CD4-positive, alpha-beta T cell treated with Interferon alpha-2 for 1 hour (primary cell): ENCODE measurements around the gene ANKMY2.
"Not testable (repeated sequence)": the region's sequence is repeated elsewhere in the genome, so short reads cannot be mapped to it uniquely, and the experiment has no call there.

Experiments
- DNase-seq, 2 donors: peaks; one replicate each; pipeline ENCODE4 v3.0.0-alpha.2; 2020 to 2022

ANKMY2 gene

GRCh38 chr7:16616542-16616941 is 29.0 kb downstream of the ANKMY2 start:
- no peak for DNase-seq

GRCh38 chr7:16616122-16616521 is 29.4 kb downstream of the ANKMY2 start:
- DNase-seq, result no peak

DNA sequence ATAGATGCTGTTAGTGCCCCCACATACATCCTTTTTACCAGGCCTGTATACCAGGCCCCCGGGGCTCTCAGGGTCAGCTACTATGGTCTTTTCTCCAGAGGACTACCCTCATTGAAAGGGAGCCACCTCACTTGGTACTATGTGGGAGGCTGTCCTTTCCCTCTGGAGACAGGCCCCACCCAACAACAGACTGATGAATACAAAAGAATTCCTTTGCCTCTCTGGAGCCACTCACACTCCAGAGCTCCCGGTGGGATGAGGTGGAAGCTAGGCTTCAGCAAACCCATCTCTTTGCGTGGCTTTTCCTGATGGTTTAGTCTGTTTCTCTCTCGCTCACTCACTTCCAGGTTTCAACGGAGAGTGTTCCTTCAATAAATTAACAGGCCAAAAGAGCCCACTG is 30.3 kb downstream of the ANKMY2 start:
- no peak for DNase-seq

- no peak for DNase-seq
These were observed 33.8 kb downstream of the ANKMY2 start for GRCh38 chr7:16611711-16612110.

GRCh38 chr7:16609842-16610450 is 35.6 kb downstream of the ANKMY2 start:
- DNase-seq, result no peak

- no peak for DNase-seq
These were observed 38.9 kb downstream of the ANKMY2 start for GRCh38 chr7:16606704-16607103.

- DNase-seq, result peak in 1 of 2 donors; percentile 7
These were observed 41.5 kb downstream of the ANKMY2 start for GRCh38 chr7:16604054-16604453.

DNA sequence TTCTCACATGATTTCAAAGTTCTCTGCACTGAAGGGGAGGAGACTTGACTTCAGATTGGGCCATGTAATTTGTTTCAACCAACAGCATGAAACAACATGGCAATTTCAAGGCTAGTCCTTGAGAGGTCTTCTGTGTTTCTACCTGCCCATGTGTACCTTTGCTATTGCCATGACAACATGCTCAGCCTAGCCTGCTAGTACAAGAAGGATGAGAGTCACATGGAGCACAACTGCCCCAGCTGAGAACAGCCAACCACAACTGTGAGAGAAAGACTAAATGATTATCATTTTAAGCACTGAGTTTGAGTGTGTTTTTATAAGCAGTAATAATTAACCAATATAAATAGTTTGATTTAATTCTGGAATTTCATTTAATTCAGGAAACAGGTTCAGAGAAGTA is 41.9 kb downstream of the ANKMY2 start:
- DNase-seq, result no peak

- DNase-seq, result no peak
These were observed 45.7 kb downstream of the ANKMY2 start for GRCh38 chr7:16599860-16600259.

GRCh38 chr7:16598015-16598414 is 47.5 kb downstream of the ANKMY2 start:
- DNase-seq, result no peak

DNA sequence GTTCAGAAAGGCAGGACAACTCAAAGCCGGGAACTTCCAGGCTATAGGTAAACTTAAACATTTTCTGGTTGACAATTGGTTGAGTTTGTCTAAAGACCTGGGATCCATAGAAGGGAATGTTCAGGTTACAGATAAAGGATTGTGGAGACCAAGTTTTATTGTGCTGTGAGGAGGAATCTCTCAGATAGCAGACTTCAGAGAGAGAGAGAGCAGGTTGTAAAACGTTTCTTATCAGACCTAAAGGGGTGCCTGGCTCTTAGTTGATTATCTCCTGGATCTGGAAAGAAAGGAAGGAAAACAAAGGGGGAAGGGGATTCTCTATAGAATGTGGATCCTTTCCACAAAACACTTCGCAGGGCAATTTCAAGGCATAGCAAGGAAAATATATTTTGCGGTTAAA is 50.0 kb downstream of the ANKMY2 start:
- not testable (repeated sequence) for DNase-seq

- DNase-seq, result no peak
These were observed 50.9 kb downstream of the ANKMY2 start for GRCh38 chr7:16594676-16595075.

DNA sequence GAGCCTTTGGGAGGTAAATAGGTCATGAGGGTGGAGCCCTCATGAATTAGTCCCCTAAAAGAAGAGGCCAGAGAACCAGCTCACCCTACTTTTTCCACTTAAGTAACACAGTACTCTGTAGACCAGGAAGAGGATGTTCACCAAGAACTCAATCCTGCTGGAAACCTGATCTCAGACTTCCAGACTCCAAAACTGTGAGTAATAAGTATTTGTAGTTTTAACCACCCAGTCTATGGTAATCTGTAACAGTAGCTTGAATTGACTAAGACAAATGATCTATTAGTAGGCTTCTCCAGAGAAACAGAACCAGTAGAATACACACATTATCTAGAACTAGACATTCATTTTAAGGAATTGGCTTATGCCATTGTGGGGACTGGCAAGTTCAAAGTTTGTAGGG is 51.5 kb downstream of the ANKMY2 start:
- no peak for DNase-seq

- no peak for DNase-seq
These were observed 53.2 kb downstream of the ANKMY2 start for GRCh38 chr7:16592395-16592794.

DNA sequence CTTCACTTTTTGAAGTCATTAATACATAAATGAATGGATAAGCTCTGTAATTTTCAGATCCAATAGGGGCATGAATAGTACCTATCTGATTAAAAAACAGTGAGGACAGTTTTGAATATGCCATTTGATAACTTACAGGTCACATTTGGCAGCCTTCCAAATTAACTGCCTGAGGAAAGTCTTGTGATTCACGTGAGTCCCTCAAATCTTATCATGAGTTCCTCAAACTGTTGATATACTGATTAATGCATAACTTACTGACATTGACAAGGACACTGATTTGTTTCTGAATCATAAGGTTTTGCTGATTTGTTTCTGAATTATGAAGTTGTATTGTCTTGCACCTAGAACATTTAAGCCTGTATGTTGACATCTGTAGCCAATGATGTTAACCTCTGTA is 55.1 kb downstream of the ANKMY2 start:
- DNase-seq, result no peak

DNA sequence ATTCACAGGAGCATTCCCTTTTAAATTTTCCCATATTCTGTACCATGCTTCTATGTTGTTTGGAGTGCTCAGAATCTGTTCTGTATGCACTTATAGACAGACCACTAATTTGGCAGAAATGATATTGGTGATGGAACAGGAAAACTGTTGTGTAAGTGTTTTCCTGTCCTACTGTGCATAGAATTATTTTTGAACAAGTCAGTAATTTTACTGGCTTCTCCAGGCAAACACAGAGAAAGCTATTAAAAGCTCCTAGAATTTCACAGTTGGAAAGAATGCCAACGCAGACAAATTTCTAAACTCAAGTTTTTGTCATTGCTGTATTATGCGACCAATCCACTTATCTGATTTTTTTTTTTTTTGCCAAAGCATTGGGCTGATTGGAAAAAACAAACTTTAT is 55.7 kb downstream of the ANKMY2 start:
- no peak for DNase-seq

GRCh38 chr7:16587790-16588189 is 57.8 kb downstream of the ANKMY2 start:
- no peak for DNase-seq

- DNase-seq, result no peak
These were observed 58.4 kb downstream of the ANKMY2 start for GRCh38 chr7:16587129-16587528.

GRCh38 chr7:16586081-16586874 is 59.3 kb downstream of the ANKMY2 start:
- DNase-seq, result no peak

- DNase-seq, result no peak
These were observed 60.0 kb downstream of the ANKMY2 start for GRCh38 chr7:16585540-16585939.

GRCh38 chr7:16583834-16584233 is 61.7 kb downstream of the ANKMY2 start:
- DNase-seq, result no peak

DNA sequence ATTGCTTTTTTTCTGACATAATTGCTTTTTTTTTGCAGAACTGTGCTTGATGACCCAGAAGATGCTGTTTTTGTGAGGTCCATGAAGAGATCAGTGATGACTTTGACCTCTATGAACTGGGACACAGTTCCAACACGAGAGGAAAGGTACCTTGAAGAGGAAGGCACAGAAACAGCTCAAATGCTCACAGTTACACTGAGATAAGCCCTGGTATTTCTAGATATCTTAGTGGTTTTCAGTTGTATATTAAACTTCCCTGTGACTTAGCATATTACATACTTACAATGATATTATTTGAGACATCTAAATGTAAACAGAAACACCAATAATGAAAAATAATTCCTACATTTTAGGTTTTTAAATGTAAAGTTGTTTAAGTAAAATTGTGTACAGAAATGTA is 64.3 kb downstream of the ANKMY2 start:
- DNase-seq, result no peak

GRCh38 chr7:16579216-16579615 is 66.3 kb downstream of the ANKMY2 start:
- no peak for DNase-seq

DNA sequence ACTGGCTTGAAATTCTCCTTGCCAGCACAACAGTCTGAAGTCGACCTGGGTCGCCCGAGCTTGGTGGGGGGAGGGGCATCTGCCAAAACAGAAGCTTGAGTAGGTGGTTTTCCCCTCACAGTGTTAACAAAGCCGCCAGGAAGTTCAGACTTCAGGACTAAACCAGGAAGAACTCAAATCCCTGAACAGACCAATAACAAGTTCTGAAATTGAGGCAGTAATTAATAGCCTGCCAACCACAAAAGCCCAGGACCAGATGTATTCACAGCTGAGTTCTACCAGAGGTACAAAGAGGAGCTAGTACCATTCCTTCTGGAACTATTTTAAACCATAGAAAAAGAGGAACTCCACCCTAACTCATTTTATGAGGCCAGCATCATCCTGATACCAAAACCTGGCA is 73.6 kb downstream of the ANKMY2 start:
- no peak for DNase-seq

- DNase-seq, result peak; percentile 3 to 62
These were observed 80.6 kb downstream of the ANKMY2 start for GRCh38 chr7:16564909-16565426.
